Adrenal gland (tissue), 5 donors: ENCODE results near the gene PFKFB2.

Source experiments
- CTCF ChIP-seq, 6 experiments: fragments of 450-650 bp in 4 of 6; fragments of 200-600 bp in 2 of 6; sonication (generic) in 1 of 6; IDR thresholded peaks; 1 replicate in 5 of 6; 2 replicates in 1 of 6; pipeline versions ENCODE4 v1.5.1 to v1.8.0; 2016 to 2021; ENCODE audit warnings: antibody characterized with exemption in 6 of 6, mild to moderate bottlenecking in 2 of 6, moderate library complexity in 1 of 6
- POLR2A ChIP-seq, 2 donors: fragments of 450-650 bp; IDR thresholded peaks; one replicate each; pipeline ENCODE4 v1.6.1; 2017; ENCODE audit warnings: antibody characterized with exemption in 2 of 2, mild to moderate bottlenecking in 2 of 2, moderate library complexity in 1 of 2
- donor health status: DM: no; HTN: no; CAD: no.

- TF ChIP-seq CTCF (IDR thresholded peaks at IDR 0.05) (no peak), POLR2A (IDR thresholded peaks at IDR 0.05) (no peak)
These were observed 75.4 kb downstream of the PFKFB2 start for GRCh38 chr1:207128336-207128921.
